IMR-90 (cell line): ENCODE data around the gene QKI. TPM values are rescaled to one million over a fixed set of nuclear protein-coding genes. Genes with fewer than 3 reads are reported as not detected.

Experiments used
- ATAC-seq: fragments of 200-7000 bp; cut with Tn5 transposase; 2 replicates; pipeline ENCODE4 v1.9.1; 2020; ENCODE audit warnings: low read depth, mild to moderate bottlenecking, moderate library complexity
- BruUV-seq: library from RNA; stranded (reverse); fragments of 400-500 nt; replicated peaks from 2 replicates; lab custom pipeline; 2021; lab: Mats Ljungman, UMichigan
- CTCF ChIA-PET: fragments of 300-600 bp; formaldehyde crosslinking; extraction: SDS; loops from one replicate; lab custom pipeline; 2021; ENCODE audit warnings: antibody characterized with exemption; lab: Yijun Ruan, JAX
- POLR2A ChIA-PET: fragments of 300-600 bp; sonication (Branson Sonifier 250); formaldehyde crosslinking; loops from one replicate; lab custom pipeline; 2022; ENCODE audit warnings: antibody characterized with exemption; ENCODE audit not compliant: unreplicated experiment; lab: Charles Lee
- DNase-seq: peaks from one replicate; pipeline ENCODE4 v3.0.0; 2013
- H2AFZ ChIP-seq: replicated peaks from 2 replicates; pipeline ENCODE3; 2013; ENCODE audit warnings: low read length, mild to moderate bottlenecking; ENCODE audit not compliant: poor library complexity
- H2AK5ac ChIP-seq: 2 replicates; pipeline ENCODE4 v1.6.1; 2013; ENCODE audit warnings: low read depth, low read length, inconsistent platforms
- H2AK9ac ChIP-seq: replicated peaks from 2 replicates; pipeline ENCODE3; 2013; ENCODE audit warnings: mild to moderate bottlenecking, low read depth, low read length, moderate library complexity; ENCODE audit not compliant: poor library complexity
- H2BK120ac ChIP-seq: 2 replicates; pipeline ENCODE4 v1.6.1; 2013; ENCODE audit warnings: low read depth, low read length, inconsistent platforms
- H2BK15ac ChIP-seq: 3 replicates; pipeline ENCODE4 v1.6.1; 2013; ENCODE audit warnings: low read depth, low read length, inconsistent platforms
- H2BK20ac ChIP-seq: 2 replicates; pipeline ENCODE4 v1.6.1; 2013; ENCODE audit warnings: low read depth, mild to moderate bottlenecking, inconsistent platforms, low read length, moderate library complexity
- H2BK5ac ChIP-seq: 2 replicates; pipeline ENCODE4 v1.6.1; 2013; ENCODE audit warnings: mild to moderate bottlenecking, low read depth, low read length, inconsistent platforms; ENCODE audit not compliant: poor library complexity, severe bottlenecking
- H3K14ac ChIP-seq: replicated peaks from 2 replicates; pipeline ENCODE4 v1.6.1; 2013; ENCODE audit warnings: low read depth, low read length, inconsistent platforms
- H3K18ac ChIP-seq: 2 replicates; pipeline ENCODE4 v1.6.1; 2013; ENCODE audit warnings: low read depth, low read length, control low read depth
- H3K23ac ChIP-seq: 2 replicates; pipeline ENCODE4 v1.6.1; 2013; ENCODE audit warnings: low read depth, low read length, inconsistent platforms
- H3K27ac ChIP-seq: 2 replicates; pipeline ENCODE4 v1.5.1; 2013; ENCODE audit warnings: mild to moderate bottlenecking, control low read depth, low read length; ENCODE audit not compliant: insufficient read depth
- H3K27me3 ChIP-seq: 2 replicates; pipeline ENCODE4 v1.6.1; 2013; ENCODE audit warnings: low read length; ENCODE audit not compliant: control insufficient read depth, insufficient read depth
- H3K36me3 ChIP-seq: 2 replicates; pipeline ENCODE4 v1.6.1; 2013; ENCODE audit warnings: low read length, mixed read lengths; ENCODE audit not compliant: control insufficient read depth, insufficient read depth
- H3K4ac ChIP-seq: 2 replicates; pipeline ENCODE4 v1.6.1; 2013; ENCODE audit warnings: low read depth, low read length, inconsistent platforms
- H3K4me1 ChIP-seq: 2 replicates; pipeline ENCODE4 v1.6.1; 2013; ENCODE audit warnings: low read length, mixed read lengths; ENCODE audit not compliant: control insufficient read depth, insufficient read depth
- H3K4me2 ChIP-seq: 2 replicates; pipeline ENCODE4 v1.6.1; 2013; ENCODE audit warnings: low read depth, mild to moderate bottlenecking, control low read depth, low read length, moderate library complexity
- H3K4me3 ChIP-seq: 2 replicates; pipeline ENCODE4 v1.5.1; 2013; ENCODE audit warnings: low read depth, mild to moderate bottlenecking, control low read depth, low read length, moderate library complexity; ENCODE audit not compliant: insufficient read depth
- H3K56ac ChIP-seq: 2 replicates; pipeline ENCODE4 v1.6.1; 2013; ENCODE audit warnings: low read length, inconsistent platforms; ENCODE audit not compliant: insufficient read depth; ENCODE audit errors: extremely low read depth
- H3K79me1 ChIP-seq, 2 experiments: 2 replicates each; pipeline ENCODE4 v1.6.1; 2013; ENCODE audit warnings: low read length in 2 of 2, inconsistent platforms in 1 of 2, low read depth in 1 of 2
- H3K9ac ChIP-seq: 2 replicates; pipeline ENCODE4 v1.6.1; 2013; ENCODE audit warnings: low read depth, low read length, control low read depth
- H3K9me1 ChIP-seq: 2 replicates; pipeline ENCODE4 v1.6.1; 2013; ENCODE audit warnings: low read length, inconsistent platforms; ENCODE audit not compliant: insufficient read depth
- H3K9me3 ChIP-seq: 2 replicates; pipeline ENCODE4 v1.6.1; 2013; ENCODE audit warnings: low read length; ENCODE audit not compliant: control insufficient read depth, insufficient read depth
- H4K20me1 ChIP-seq: 2 replicates; pipeline ENCODE4 v1.6.1; 2013; ENCODE audit warnings: low read length, inconsistent platforms; ENCODE audit not compliant: insufficient read depth
- H4K5ac ChIP-seq: 2 replicates; pipeline ENCODE4 v1.6.1; 2013; ENCODE audit warnings: mild to moderate bottlenecking, low read depth, low read length, control low read depth
- H4K8ac ChIP-seq, 2 experiments: 2 replicates each; pipeline ENCODE4 v1.6.1; 2013; ENCODE audit warnings: low read depth in 2 of 2, low read length in 2 of 2, control low read depth in 1 of 2, inconsistent platforms in 1 of 2
- H4K91ac ChIP-seq: 2 replicates; pipeline ENCODE4 v1.6.1; 2013; ENCODE audit warnings: low read depth, low read length, inconsistent platforms; ENCODE audit not compliant: insufficient read depth
- BHLHE40 ChIP-seq: fragments of 150-350 bp; IDR thresholded peaks from 2 replicates; pipeline ENCODE4 v1.6.1; 2016; ENCODE audit warnings: mild to moderate bottlenecking, low read depth, low read length
- CEBPB ChIP-seq: IDR thresholded peaks from 2 replicates; pipeline ENCODE4 v1.6.1; 2012; ENCODE audit warnings: low read depth, low read length, improper control_type of control experiment
- CHD1 ChIP-seq: IDR thresholded peaks from 2 replicates; pipeline ENCODE4 v1.6.1; 2012; ENCODE audit warnings: low read depth, low read length, improper control_type of control experiment
- CTCF ChIP-seq: conservative IDR thresholded peaks from 2 replicates; pipeline ENCODE4 v1.5.1; 2012; ENCODE audit warnings: mild to moderate bottlenecking, low read depth, low read length, improper control_type of control experiment
- FOS ChIP-seq: fragments of 150-350 bp; IDR thresholded peaks from 2 replicates; pipeline ENCODE4 v1.6.1; 2016; ENCODE audit warnings: low read depth, low read length
- MAZ ChIP-seq: IDR thresholded peaks from 2 replicates; pipeline ENCODE4 v1.6.1; 2012; ENCODE audit warnings: low read depth, mild to moderate bottlenecking, low read length, improper control_type of control experiment, moderate library complexity, borderline replicate concordance
- MXI1 ChIP-seq: IDR thresholded peaks from 2 replicates; pipeline ENCODE4 v1.6.1; 2012; ENCODE audit warnings: low read depth, mild to moderate bottlenecking, low read length, moderate library complexity, borderline replicate concordance
- POLR2A ChIP-seq: IDR thresholded peaks from 2 replicates; pipeline ENCODE4 v1.6.1; 2012; ENCODE audit warnings: mild to moderate bottlenecking, low read depth, low read length
- RAD21 ChIP-seq: IDR thresholded peaks from 2 replicates; pipeline ENCODE4 v1.6.1; 2012; ENCODE audit warnings: low read length, improper control_type of control experiment
- RCOR1 ChIP-seq: IDR thresholded peaks from 2 replicates; pipeline ENCODE4 v1.6.1; 2012; ENCODE audit warnings: mild to moderate bottlenecking, low read length, improper control_type of control experiment; ENCODE audit not compliant: insufficient replicate concordance
- RFX5 ChIP-seq: IDR thresholded peaks from 2 replicates; pipeline ENCODE4 v1.8.0; 2012; ENCODE audit warnings: low read depth, mild to moderate bottlenecking, low read length, moderate library complexity
- USF2 ChIP-seq: fragments of 150-350 bp; IDR thresholded peaks from 2 replicates; pipeline ENCODE4 v1.6.1; 2017; ENCODE audit warnings: mild to moderate bottlenecking, antibody characterized with exemption, low read length, low read depth
- WGBS, 2 experiments: methylation state at CpG; one replicate each; pipeline versions ENCODE4 v1.1.5 to v1.1.7; 2013; ENCODE audit warnings: missing lambda C conversion rate in 2 of 2; ENCODE audit not compliant: insufficient read length in 1 of 2; ENCODE audit errors: extremely low coverage in 2 of 2; 5-methylcytosine and 5-hydroxymethylcytosine counted together
- dilution Hi-C: fragments of 300-500 bp; cut with HindIII; formaldehyde crosslinking; loops from one replicate; pipeline ENCODE4 v1.14.3; 2018; ENCODE audit warnings: low sequenced_read_pairs; ENCODE audit not compliant: unreplicated experiment
- in situ Hi-C: fragments of 300-500 bp; cut with MboI; formaldehyde crosslinking; loops from 3 replicates; pipeline ENCODE4 v1.14.3; 2019; ENCODE audit warnings: low sequenced_read_pairs, inconsistent platforms, mixed read lengths
- intact Hi-C: fragments of 100-400 bp; cut with micrococcal nuclease; formaldehyde crosslinking; loops from 2 replicates; pipeline ENCODE4 v1.10.0; 2022
- polyA plus RNA-seq, 3 experiments: library from polyadenylated mRNA; depleted of rRNA; stranded (reverse); fragments of >200 nt; gene quantifications; 2 replicates each; pipeline ENCODE4 v1.2.3, GENCODE V29; 2012; ENCODE audit warnings: low replicate concordance in 1 of 3
- total RNA-seq: library from RNA; depleted of rRNA; stranded (reverse); fragments of >200 nt; gene quantifications from 2 replicates; pipeline ENCODE4 v1.2.3, GENCODE V29; 2012
- TF ChIP-seq, protein P1 (sequence below): fragments of 150-350 bp; IDR thresholded peaks from 2 replicates; pipeline ENCODE4 v1.6.1; 2016; ENCODE audit warnings: low read depth, mild to moderate bottlenecking, low read length, moderate library complexity, borderline replicate concordance

The QKI gene
- total and polyA plus RNA-seq, 2 of the 4 experiments (the other 2 are of a cell fraction): 112 to 232 TPM

- H3K4me3 ChIP-seq: no peak overlapping the region
- no peak overlapping the region for H2BK5ac ChIP-seq
- no CpG with 5 or more reads among the region's 3 CpGs for WGBS, 2 experiments
- ATAC-seq (no peak), DNase-seq (peak; percentile 19)
- no peak overlapping the region for H3K56ac ChIP-seq
- peaks cover 1% of the 10 kb centered on the region; the same call in 1 of the 2 replicates for H3K36me3 ChIP-seq
- H3K9ac ChIP-seq: no peak overlapping the region
- H3K79me1 ChIP-seq: peaks cover 7 to 48% of the 10 kb centered on the region in 2 experiments
- peak overlapping the region; percentile 61; the same call in 1 of the 2 replicates for H3K4me2 ChIP-seq
- H4K91ac ChIP-seq: no peak overlapping the region
- no peak overlapping the region; the same call in 1 of the 2 replicates for H3K18ac ChIP-seq
- intact Hi-C loops (loop anchor here (5.0 kb wide), 2 partner anchors 73 to 113 kb away; no protein-coding TSS in a partner anchor), in situ Hi-C loops (no loop called here), dilution Hi-C loops (no loop called here)
- peaks cover 18% of the 10 kb centered on the region for H3K4me1 ChIP-seq
- H2BK120ac ChIP-seq: peak overlapping the region; percentile 42; the same call in 1 of the 2 replicates
- ChIA-PET CTCF (interaction anchor here (0.6 kb wide), 1 partner anchor 159 kb away, joined by 3 read pairs; no protein-coding TSS in a partner anchor), POLR2A (no interaction called here)
- H2AK5ac ChIP-seq: no peak overlapping the region
- TF ChIP-seq MXI1: no peak
- TF ChIP-seq, protein P1, sequence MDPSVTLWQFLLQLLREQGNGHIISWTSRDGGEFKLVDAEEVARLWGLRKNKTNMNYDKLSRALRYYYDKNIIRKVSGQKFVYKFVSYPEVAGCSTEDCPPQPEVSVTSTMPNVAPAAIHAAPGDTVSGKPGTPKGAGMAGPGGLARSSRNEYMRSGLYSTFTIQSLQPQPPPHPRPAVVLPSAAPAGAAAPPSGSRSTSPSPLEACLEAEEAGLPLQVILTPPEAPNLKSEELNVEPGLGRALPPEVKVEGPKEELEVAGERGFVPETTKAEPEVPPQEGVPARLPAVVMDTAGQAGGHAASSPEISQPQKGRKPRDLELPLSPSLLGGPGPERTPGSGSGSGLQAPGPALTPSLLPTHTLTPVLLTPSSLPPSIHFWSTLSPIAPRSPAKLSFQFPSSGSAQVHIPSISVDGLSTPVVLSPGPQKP: no peak
- no peak for TF ChIP-seq RAD21
- no peak for TF ChIP-seq POLR2A
- no peak for TF ChIP-seq CHD1
- no peak for TF ChIP-seq RCOR1
- no peak for TF ChIP-seq RFX5
- TF ChIP-seq CEBPB: no peak
- no peak for TF ChIP-seq FOS
- TF ChIP-seq USF2: no peak
- TF ChIP-seq CTCF: no peak
- TF ChIP-seq MAZ: no peak
- no peak for TF ChIP-seq BHLHE40
- H3K23ac ChIP-seq: no peak overlapping the region; the same call in 1 of the 2 replicates
- H2BK15ac ChIP-seq: no peak overlapping the region
- H3K9me3 ChIP-seq: no peaks in the 10 kb centered on the region
- no peak overlapping the region for H4K8ac ChIP-seq
- 0 out of 2 replicates have a peak overlapping the region, but pooled peaks have one; percentile 4 for H2BK20ac ChIP-seq
- no peak overlapping the region for H4K5ac ChIP-seq
- H4K20me1 ChIP-seq: peaks cover 54% of the 10 kb centered on the region; the same call in 1 of the 2 replicates
- no peak overlapping the region for H3K27ac ChIP-seq
- no peak overlapping the region for H3K4ac ChIP-seq
- no peak overlapping the region for H2AK9ac ChIP-seq
- H3K9me1 ChIP-seq: peaks cover 15% of the 10 kb centered on the region
- H2AFZ ChIP-seq: no peak overlapping the region
- BruUV-seq: no TSS peak
- H3K27me3 ChIP-seq: no peaks in the 10 kb centered on the region
- no peak overlapping the region for H3K14ac ChIP-seq
Observed at GRCh38 chr6:163530406-163530805, 115.9 kb downstream of the QKI start.
